ENCODE data around the gene SEMA6C. TPM values are rescaled to one million over a fixed set of nuclear protein-coding genes. Genes with fewer than 3 reads are reported as not detected.

The SEMA6C gene
- total and polyA plus RNA-seq, 2 of the 8 experiments (the other 6 are each of a cell fraction or from before 2014, with no cell fraction given): 12.2 to 15.7 TPM

DNA sequence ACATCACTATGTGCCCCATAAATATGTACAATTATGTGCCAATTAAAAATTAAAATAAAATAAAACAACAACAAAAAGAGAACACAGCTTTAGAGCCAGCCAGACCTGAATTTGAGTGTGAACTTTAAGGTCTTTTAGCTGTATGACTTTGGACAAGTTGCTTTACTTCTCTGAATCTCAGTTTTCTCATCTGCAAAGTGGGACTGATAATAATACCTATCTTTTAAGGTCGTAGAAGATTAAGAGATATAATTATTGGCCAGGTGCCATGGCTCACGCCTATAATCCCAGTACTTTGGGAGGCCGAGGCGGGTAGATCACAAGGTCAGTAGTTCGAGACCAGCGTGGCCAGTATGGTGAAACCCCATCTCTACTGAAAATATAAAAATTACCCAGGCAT is 46.9 kb upstream of the SEMA6C start (continued):
- TF ChIP-seq NANOG (IDR thresholded peaks at IDR 0.05; ENCODE audit: insufficient read depth, low read depth, low read length, poor library complexity, severe bottlenecking): no peak
- TF ChIP-seq ASH2L (IDR thresholded peaks at IDR 0.05; ENCODE audit: low read length): no peak
- no peak for TF ChIP-seq RFX5 (IDR thresholded peaks at IDR 0.05; ENCODE audit: borderline replicate concordance, low read depth, low read length)
- TF ChIP-seq SAP30 (IDR thresholded peaks at IDR 0.05; ENCODE audit: insufficient read depth, insufficient replicate concordance, low read length): no peak
- no peak for TF ChIP-seq CHD1 (IDR thresholded peaks at IDR 0.05; ENCODE audit: low read depth, low read length)
- no peak for TF ChIP-seq EZH2 (IDR thresholded peaks at IDR 0.05; ENCODE audit: low read depth, low read length, severe bottlenecking)
